ENCODE measurements around the gene LYZL1. TPM values are rescaled to one million over a fixed set of nuclear protein-coding genes. Genes with fewer than 3 reads are reported as not detected.
A peak's percentile ranks its signal among the peaks of the same experiment; 100 is the strongest.
"Not testable (repeated sequence)": the region's sequence is repeated elsewhere in the genome, so short reads cannot be mapped to it uniquely, and the experiment has no call there.

The LYZL1 gene
- total RNA-seq, 1 donor from 2014 or later = not detected

DNA sequence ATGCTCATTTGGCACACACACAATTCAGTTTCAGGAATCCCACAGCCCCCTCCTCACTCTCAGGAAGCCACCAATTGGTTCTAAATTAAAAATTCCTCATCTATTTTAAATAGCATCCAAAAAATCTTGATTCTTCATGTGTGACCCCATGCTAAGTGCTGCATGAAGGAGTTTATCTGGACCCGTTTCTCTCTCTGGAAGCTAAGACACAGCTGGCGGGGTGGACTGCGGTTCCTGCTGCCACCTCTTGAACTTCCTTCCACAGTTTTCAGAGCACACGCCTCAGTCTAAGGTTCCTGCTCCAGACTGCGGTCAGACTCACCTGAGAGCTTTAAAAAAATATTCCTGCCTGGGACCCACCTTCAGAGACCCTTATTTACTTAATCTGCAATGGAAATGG, 34.5 kb downstream of the LYZL1 start:
- H3K27me3 ChIP-seq (ENCODE audit: control insufficient read depth in 3 of 3, insufficient read depth in 3 of 3, low read length in 3 of 3) = no peaks in the 10 kb centered on the region
- H3K27ac ChIP-seq (ENCODE audit: low read depth, low read length) = peak overlapping the region; percentile 68
- H3K4me3 ChIP-seq (ENCODE audit: low read length in 3 of 3) = no peak overlapping the region
- peak overlapping the region in 2 of 3 donors; percentile 34 to 43 for H3K9ac ChIP-seq (ENCODE audit: low read depth in 1 of 3, low read length in 3 of 3)
- H3K4me1 ChIP-seq (ENCODE audit: control insufficient read depth in 3 of 3, insufficient read depth in 3 of 3, low read length in 3 of 3) = peaks cover 7 to 14% (median 12%) of the 10 kb centered on the region in 3 donors
- no peaks in the 10 kb centered on the region for H3K9me3 ChIP-seq (ENCODE audit: control insufficient read depth in 3 of 3, low read length in 3 of 3)
- H3K36me3 ChIP-seq (ENCODE audit: control insufficient read depth in 3 of 3, insufficient read depth in 3 of 3, low read length in 3 of 3) = no peaks in the 10 kb centered on the region

DNA sequence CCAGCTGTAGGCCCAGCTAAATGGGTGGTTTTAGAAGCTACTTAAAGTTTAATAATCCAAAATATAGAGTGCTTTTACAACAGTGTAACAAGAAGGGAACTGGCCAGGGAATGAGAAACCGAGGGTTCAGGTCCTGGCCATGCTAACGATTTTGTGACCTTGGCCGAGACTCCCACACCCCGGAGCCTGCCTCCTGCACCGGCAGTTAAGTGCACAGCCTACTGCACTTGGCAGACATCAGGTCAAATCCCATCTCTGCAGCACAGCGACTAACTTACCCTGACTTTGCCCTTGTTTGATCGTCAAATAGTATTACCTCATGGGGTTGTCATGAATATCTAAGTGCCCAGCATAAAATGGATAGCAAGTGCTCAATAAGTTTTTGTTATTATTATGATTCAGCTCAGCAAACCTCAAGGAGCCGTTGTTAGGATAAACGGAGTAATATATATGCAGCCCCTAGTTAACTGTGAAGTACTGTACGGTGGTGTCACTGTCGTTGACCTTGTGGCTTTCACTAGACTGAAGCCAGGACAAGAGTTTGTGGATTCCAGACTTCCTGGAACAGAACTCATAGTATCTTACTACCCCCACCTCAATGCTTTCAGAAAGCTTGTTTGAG, 35.5 kb downstream of the LYZL1 start:
- Histone ChIP-seq H3K27me3 (ENCODE audit: control insufficient read depth in 3 of 3, insufficient read depth in 3 of 3, low read length in 3 of 3) (no peaks in the 10 kb centered on the region), H3K27ac (ENCODE audit: low read depth, low read length) (no peak overlapping the region), H3K4me1 (ENCODE audit: control insufficient read depth in 3 of 3, insufficient read depth in 3 of 3, low read length in 3 of 3) (peaks cover 11 to 15% (median 14%) of the 10 kb centered on the region in 3 donors), H3K9ac (ENCODE audit: low read depth in 1 of 3, low read length in 3 of 3) (no peak overlapping the region), H3K9me3 (ENCODE audit: control insufficient read depth in 3 of 3, low read length in 3 of 3) (no peaks in the 10 kb centered on the region), H3K4me3 (ENCODE audit: low read length in 3 of 3) (no peak overlapping the region), H3K36me3 (ENCODE audit: control insufficient read depth in 3 of 3, insufficient read depth in 3 of 3, low read length in 3 of 3) (no peaks in the 10 kb centered on the region)

DNA sequence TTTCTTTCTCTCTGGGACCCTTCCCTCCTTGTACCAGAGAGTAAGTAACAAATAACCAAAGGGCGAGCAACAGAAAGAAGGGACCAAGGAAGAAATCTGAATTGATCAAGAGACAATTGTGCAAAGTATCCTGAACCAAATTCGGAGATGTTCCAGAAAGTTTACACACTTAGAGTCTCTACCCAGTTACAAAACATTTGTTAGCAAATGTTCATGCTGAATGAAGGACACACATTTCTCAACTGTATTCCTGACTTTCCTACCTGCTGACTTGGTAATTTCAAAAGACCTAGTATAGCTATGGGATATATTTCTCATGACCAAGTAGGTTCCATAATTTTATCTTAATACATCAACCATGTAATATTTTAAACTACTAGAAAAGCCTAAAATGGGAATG, 37.4 kb downstream of the LYZL1 start:
- H3K27ac ChIP-seq (ENCODE audit: low read depth, low read length) = no peak overlapping the region
- no peaks in the 10 kb centered on the region for H3K36me3 ChIP-seq (ENCODE audit: control insufficient read depth in 3 of 3, insufficient read depth in 3 of 3, low read length in 3 of 3)
- no peaks in the 10 kb centered on the region for H3K9me3 ChIP-seq (ENCODE audit: control insufficient read depth in 3 of 3, low read length in 3 of 3)
- H3K4me1 ChIP-seq (ENCODE audit: control insufficient read depth in 3 of 3, insufficient read depth in 3 of 3, low read length in 3 of 3) = peaks cover 13 to 20% (median 20%) of the 10 kb centered on the region in 3 donors
- H3K4me3 ChIP-seq (ENCODE audit: low read length in 3 of 3) = no peak overlapping the region
- H3K27me3 ChIP-seq (ENCODE audit: control insufficient read depth in 3 of 3, insufficient read depth in 3 of 3, low read length in 3 of 3) = no peaks in the 10 kb centered on the region
- no peak overlapping the region for H3K9ac ChIP-seq (ENCODE audit: low read depth in 1 of 3, low read length in 3 of 3)

DNA sequence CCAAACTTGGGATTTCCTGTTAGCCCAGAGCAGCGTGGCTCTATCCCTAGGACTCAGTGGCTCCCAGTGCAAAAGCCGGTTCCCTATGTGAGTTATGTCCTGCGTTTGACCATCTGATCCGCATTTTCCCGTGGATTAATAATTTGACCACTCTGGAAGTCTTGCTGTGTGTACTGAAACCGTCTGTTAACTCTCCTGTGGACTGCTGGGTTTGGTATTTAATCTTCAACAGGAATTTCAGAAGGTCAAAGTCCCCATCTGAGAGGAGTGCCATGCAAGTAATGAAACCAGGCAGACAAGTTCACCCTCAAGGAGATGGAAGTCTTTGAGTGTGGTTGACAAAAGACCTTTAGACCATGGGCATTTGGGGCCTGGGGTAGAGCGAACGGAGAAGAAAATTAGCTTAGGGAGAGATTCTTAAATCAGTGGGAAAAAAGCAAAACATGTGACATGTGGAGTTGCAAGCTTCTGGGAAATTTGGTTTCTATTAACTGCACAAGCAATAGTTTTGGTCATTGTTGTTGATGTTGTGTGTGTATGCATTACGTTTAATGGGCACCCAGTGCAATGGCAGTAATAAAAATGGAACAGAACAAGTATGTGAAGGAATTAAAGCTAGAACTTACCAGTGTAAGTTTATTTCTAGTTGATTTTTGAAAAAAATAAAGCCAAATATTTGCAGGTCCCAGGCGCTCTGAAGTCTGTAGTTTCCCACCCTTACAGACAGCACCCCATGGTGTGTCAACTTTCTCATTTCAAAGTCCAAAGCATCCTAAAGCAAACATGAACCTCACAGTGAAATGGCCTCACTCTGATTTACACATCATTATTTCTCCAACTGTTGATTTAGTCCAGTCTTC, 38.2 kb downstream of the LYZL1 start:
- no peak overlapping the region for H3K27ac ChIP-seq (ENCODE audit: low read depth, low read length)
- no peak overlapping the region for H3K9ac ChIP-seq (ENCODE audit: low read depth in 1 of 3, low read length in 3 of 3)
- H3K9me3 ChIP-seq (ENCODE audit: control insufficient read depth in 3 of 3, low read length in 3 of 3) = no peaks in the 10 kb centered on the region

DNA sequence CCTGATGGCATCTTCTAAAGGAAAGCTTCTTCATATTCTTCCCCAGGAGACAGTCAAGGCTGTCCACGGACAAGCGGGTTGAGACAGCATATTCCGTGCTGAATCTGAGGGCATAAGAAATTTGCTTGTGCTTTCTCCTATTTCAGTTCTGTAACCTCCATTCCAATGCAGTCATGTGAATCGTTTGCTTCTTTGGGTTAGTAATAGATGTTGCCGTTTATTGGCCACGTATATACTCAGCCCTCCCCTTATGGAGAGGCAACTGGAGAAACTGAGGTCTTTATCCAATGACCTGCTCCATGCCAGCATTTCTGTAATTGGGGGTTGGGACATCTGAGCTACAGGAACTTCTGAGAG, 38.9 kb downstream of the LYZL1 start:
- Histone ChIP-seq H3K9ac (ENCODE audit: low read depth in 1 of 3, low read length in 3 of 3) (no peak overlapping the region), H3K4me1 (ENCODE audit: control insufficient read depth in 3 of 3, insufficient read depth in 3 of 3, low read length in 3 of 3) (peaks cover 13 to 20% (median 19%) of the 10 kb centered on the region in 3 donors), H3K36me3 (ENCODE audit: control insufficient read depth in 3 of 3, insufficient read depth in 3 of 3, low read length in 3 of 3) (no peaks in the 10 kb centered on the region), H3K27ac (ENCODE audit: low read depth, low read length) (no peak overlapping the region), H3K9me3 (ENCODE audit: control insufficient read depth in 3 of 3, low read length in 3 of 3) (no peaks in the 10 kb centered on the region), H3K4me3 (ENCODE audit: low read length in 3 of 3) (no peak overlapping the region), H3K27me3 (ENCODE audit: control insufficient read depth in 3 of 3, insufficient read depth in 3 of 3, low read length in 3 of 3) (no peaks in the 10 kb centered on the region)

More for the DNA sequence above, 38.2 kb downstream of the LYZL1 start:
- peaks cover 13 to 20% (median 20%) of the 10 kb centered on the region in 3 donors for H3K4me1 ChIP-seq (ENCODE audit: control insufficient read depth in 3 of 3, insufficient read depth in 3 of 3, low read length in 3 of 3)
- H3K4me3 ChIP-seq (ENCODE audit: low read length in 3 of 3) = no peak overlapping the region
- H3K36me3 ChIP-seq (ENCODE audit: control insufficient read depth in 3 of 3, insufficient read depth in 3 of 3, low read length in 3 of 3) = no peaks in the 10 kb centered on the region
- no peaks in the 10 kb centered on the region for H3K27me3 ChIP-seq (ENCODE audit: control insufficient read depth in 3 of 3, insufficient read depth in 3 of 3, low read length in 3 of 3)

DNA sequence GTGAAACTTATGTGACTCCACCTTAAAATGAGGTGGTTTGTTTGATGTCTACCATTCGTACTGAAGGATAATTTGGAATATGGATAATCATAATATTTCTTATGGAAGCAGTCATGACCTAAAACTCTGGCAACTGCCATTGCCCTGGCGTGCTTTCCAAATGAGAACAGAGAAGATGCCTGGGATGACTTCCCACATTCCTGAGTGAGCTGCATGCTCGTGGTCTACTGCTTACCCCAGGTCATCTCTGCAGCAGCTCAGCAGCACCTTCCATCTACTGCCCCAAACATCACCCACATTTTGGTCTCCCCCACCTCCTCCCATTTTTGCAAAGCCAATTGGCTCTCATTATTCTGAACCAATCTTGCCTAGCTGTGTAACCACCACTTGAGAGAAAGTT, 40.1 kb downstream of the LYZL1 start:
- Histone ChIP-seq H3K36me3 (ENCODE audit: control insufficient read depth in 3 of 3, insufficient read depth in 3 of 3, low read length in 3 of 3) (no peaks in the 10 kb centered on the region), H3K9ac (ENCODE audit: low read depth in 1 of 3, low read length in 3 of 3) (no peak overlapping the region), H3K4me1 (ENCODE audit: control insufficient read depth in 3 of 3, insufficient read depth in 3 of 3, low read length in 3 of 3) (peaks cover 10 to 14% (median 13%) of the 10 kb centered on the region in 3 donors), H3K4me3 (ENCODE audit: low read length in 3 of 3) (no peak overlapping the region), H3K9me3 (ENCODE audit: control insufficient read depth in 3 of 3, low read length in 3 of 3) (no peaks in the 10 kb centered on the region), H3K27me3 (ENCODE audit: control insufficient read depth in 3 of 3, insufficient read depth in 3 of 3, low read length in 3 of 3) (no peaks in the 10 kb centered on the region), H3K27ac (ENCODE audit: low read depth, low read length) (peak overlapping the region; percentile 19)

DNA sequence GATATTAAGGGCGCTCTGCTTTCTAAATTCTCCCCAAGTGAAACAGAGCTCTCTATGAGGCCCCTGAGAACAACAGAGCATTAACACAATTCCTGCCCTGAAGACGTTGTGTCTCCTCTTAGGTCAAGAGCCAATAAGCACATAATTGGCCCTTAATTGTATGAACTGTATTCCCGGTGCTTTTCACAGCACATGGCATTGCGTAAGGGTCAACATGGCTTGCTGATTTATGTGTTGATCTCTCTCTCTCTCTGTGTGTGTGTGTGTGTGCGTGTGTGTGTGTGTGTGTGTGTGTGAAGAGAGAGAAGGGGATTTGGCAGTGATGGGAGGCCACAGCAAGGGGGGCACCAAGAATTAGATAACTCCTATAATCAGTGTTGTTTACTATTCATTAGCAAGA, 40.5 kb downstream of the LYZL1 start:
- Histone ChIP-seq H3K4me3 (ENCODE audit: low read length in 3 of 3) (no peak overlapping the region), H3K9me3 (ENCODE audit: control insufficient read depth in 3 of 3, low read length in 3 of 3) (no peaks in the 10 kb centered on the region), H3K4me1 (ENCODE audit: control insufficient read depth in 3 of 3, insufficient read depth in 3 of 3, low read length in 3 of 3) (peaks cover 10 to 14% (median 13%) of the 10 kb centered on the region in 3 donors), H3K9ac (ENCODE audit: low read depth in 1 of 3, low read length in 3 of 3) (no peak overlapping the region), H3K27ac (ENCODE audit: low read depth, low read length) (peak overlapping the region; percentile 19), H3K27me3 (ENCODE audit: control insufficient read depth in 3 of 3, insufficient read depth in 3 of 3, low read length in 3 of 3) (no peaks in the 10 kb centered on the region), H3K36me3 (ENCODE audit: control insufficient read depth in 3 of 3, insufficient read depth in 3 of 3, low read length in 3 of 3) (no peaks in the 10 kb centered on the region)

DNA sequence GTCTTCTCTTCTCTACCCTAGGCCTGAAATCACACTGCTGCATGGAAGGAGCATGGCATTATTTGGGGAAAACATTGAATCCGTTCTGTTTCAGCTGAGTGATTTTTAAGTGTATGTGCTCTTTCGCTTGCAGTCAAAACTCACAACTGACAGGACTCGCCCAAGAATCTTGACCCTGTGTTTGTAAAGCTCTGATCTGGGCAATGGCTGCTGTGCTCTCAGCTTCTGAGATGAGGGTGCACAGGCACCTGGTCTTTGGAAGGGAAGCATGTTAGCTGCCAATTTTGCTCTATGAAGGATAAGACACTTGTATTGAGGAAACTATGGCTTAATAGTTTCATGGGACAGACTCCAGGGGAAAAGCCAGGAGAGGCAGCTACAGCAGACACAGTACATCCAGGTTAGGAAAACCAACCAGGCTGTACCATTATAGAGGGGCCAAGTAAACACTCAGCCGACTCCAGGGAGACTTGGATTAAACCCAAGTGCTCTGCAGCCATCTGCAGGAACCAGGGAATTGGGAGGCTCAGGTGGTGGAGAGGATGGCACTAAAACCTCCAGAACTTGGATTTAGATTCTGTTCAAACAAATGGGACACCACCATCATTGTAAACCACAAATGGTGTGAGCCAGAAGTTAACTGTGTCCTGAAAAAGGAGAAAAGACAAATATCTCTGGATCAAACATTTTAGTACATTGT, 43.3 kb downstream of the LYZL1 start:
- no peak overlapping the region for H3K27ac ChIP-seq (ENCODE audit: low read depth, low read length)
- no peak overlapping the region for H3K4me3 ChIP-seq (ENCODE audit: low read length in 3 of 3)
- peaks cover 10 to 14% (median 13%) of the 10 kb centered on the region in 3 donors for H3K4me1 ChIP-seq (ENCODE audit: control insufficient read depth in 3 of 3, insufficient read depth in 3 of 3, low read length in 3 of 3)
- no peaks in the 10 kb centered on the region for H3K9me3 ChIP-seq (ENCODE audit: control insufficient read depth in 3 of 3, low read length in 3 of 3)
- no peaks in the 10 kb centered on the region for H3K27me3 ChIP-seq (ENCODE audit: control insufficient read depth in 3 of 3, insufficient read depth in 3 of 3, low read length in 3 of 3)
- H3K36me3 ChIP-seq (ENCODE audit: control insufficient read depth in 3 of 3, insufficient read depth in 3 of 3, low read length in 3 of 3) = no peaks in the 10 kb centered on the region
- no peak overlapping the region for H3K9ac ChIP-seq (ENCODE audit: low read depth in 1 of 3, low read length in 3 of 3)

DNA sequence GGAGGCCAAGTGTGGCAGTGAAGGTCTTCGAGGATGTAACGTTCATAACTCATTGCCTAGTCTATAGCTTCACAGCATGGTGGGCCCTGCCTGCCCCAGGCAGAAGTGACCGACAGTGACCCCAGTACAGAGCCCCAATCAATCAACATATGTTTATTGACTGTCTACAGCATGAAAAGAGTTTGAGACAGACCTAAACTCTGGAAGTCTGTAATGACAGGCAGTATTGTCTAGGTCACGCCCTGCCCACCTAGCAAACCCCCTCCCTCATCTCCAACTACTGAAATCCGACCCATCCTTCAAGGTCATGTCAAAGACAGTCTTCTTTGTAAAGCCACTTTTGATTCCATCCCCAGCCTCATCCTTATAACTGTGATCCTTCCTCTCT, 43.9 kb downstream of the LYZL1 start:
- no peak overlapping the region for H3K4me3 ChIP-seq (ENCODE audit: low read length in 3 of 3)
- H3K9me3 ChIP-seq (ENCODE audit: control insufficient read depth in 3 of 3, low read length in 3 of 3) = no peaks in the 10 kb centered on the region
- H3K36me3 ChIP-seq (ENCODE audit: control insufficient read depth in 3 of 3, insufficient read depth in 3 of 3, low read length in 3 of 3) = no peaks in the 10 kb centered on the region
- peaks cover 10 to 14% (median 13%) of the 10 kb centered on the region in 3 donors for H3K4me1 ChIP-seq (ENCODE audit: control insufficient read depth in 3 of 3, insufficient read depth in 3 of 3, low read length in 3 of 3)
- no peak overlapping the region for H3K9ac ChIP-seq (ENCODE audit: low read depth in 1 of 3, low read length in 3 of 3)
- H3K27ac ChIP-seq (ENCODE audit: low read depth, low read length) = no peak overlapping the region
- H3K27me3 ChIP-seq (ENCODE audit: control insufficient read depth in 3 of 3, insufficient read depth in 3 of 3, low read length in 3 of 3) = no peaks in the 10 kb centered on the region

DNA sequence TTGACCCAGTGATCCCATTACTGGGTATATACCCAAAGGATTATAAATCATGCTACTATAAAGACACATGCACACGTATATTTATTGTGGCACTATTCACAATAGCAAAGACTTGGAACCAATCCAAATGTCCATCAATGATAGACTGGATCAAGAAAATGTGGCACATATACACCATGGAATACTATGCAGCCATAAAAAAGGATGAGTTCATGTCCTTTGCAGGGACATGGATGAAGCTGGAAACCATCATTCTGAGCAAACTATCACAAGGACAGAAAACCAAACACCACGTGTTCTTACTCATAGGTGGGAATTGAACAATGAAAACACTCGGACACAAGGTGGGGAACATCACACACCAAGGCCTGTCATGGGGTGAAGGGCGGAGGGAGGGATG, 48.7 kb downstream of the LYZL1 start:
- not testable (repeated sequence) for H3K36me3 ChIP-seq (ENCODE audit: control insufficient read depth in 3 of 3, insufficient read depth in 3 of 3, low read length in 3 of 3); H3K4me3 ChIP-seq (ENCODE audit: low read length in 3 of 3); H3K27me3 ChIP-seq (ENCODE audit: control insufficient read depth in 3 of 3, insufficient read depth in 3 of 3, low read length in 3 of 3); H3K9me3 ChIP-seq (ENCODE audit: control insufficient read depth in 3 of 3, low read length in 3 of 3); H3K9ac ChIP-seq (ENCODE audit: low read depth in 1 of 3, low read length in 3 of 3); H3K27ac ChIP-seq (ENCODE audit: low read depth, low read length); H3K4me1 ChIP-seq (ENCODE audit: control insufficient read depth in 3 of 3, insufficient read depth in 3 of 3, low read length in 3 of 3)

All from skeletal muscle tissue (tissue), 4 donors.